Right ventricle myocardium superior (tissue), 1 donor: ENCODE results near the gene APOC4. TPM values are rescaled to one million over a fixed set of nuclear protein-coding genes. Genes with fewer than 3 reads are reported as not detected.
"Not testable (repeated sequence)": the region's sequence is repeated elsewhere in the genome, so short reads cannot be mapped to it uniquely, and the experiment has no call there.

Experiments
- ATAC-seq: fragments of 200-7000 bp; cut with Tn5 transposase; one replicate; pipeline ENCODE4 v1.9.1; 2020; ENCODE audit warnings: mild to moderate bottlenecking; ENCODE audit not compliant: poor library complexity
- DNase-seq: peaks from one replicate; pipeline ENCODE4 v3.0.0-alpha.2; 2020
- intact Hi-C: fragments of 100-400 bp; cut with DNase I; formaldehyde crosslinking; loops from one replicate; pipeline ENCODE4 v1.11.2; 2022
- long read RNA-seq: library from polyadenylated mRNA; unstranded; transcript quantifications from one replicate; pipeline ENCODE4 v2.0.0, GENCODE V29; 2021
- total RNA-seq: library from RNA; stranded (reverse); fragmentation: NEBNext Ultra II Directional; extraction: Animal tissue kit (Norgen Biotek cat#: 25700); gene quantifications from one replicate; pipeline ENCODE4 v1.2.1, GENCODE V29; 2021
- donor health status: DM: no; HTN: yes; CAD: no; lungs with severe emphysema.

Gene APOC4
- total RNA-seq, result not detected
- long read RNA-seq, result 0 reads

- ATAC-seq (no peak), DNase-seq (no peak)
- intact Hi-C loops, result no loop called here
Observed at GRCh38 chr19:44942067-44942571, at the start of gene APOC4. Gene APOC4 (plus strand): TSS chr19:44942237. CDS start chr19:44942278, 41 bp downstream.

- intact Hi-C loops, result no loop called here
- ATAC-seq, result no peak
- DNase-seq, result no peak
Observed at GRCh38 chr19:44892932-44893331, 49.1 kb upstream of the APOC4 start.

GRCh38 chr19:44893332-44894051, 48.5 kb upstream of the APOC4 start:
- no peak for ATAC-seq
- no peak for DNase-seq

GRCh38 chr19:44894052-44894400, 48.0 kb upstream of the APOC4 start:
- intact Hi-C loops, result no loop called here
- ATAC-seq (no peak), DNase-seq (no peak)

More at GRCh38 chr19:44893332-44894051, 48.5 kb upstream of the APOC4 start:
- intact Hi-C loops, result no loop called here

- intact Hi-C loops, result no loop called here
- ATAC-seq, result no peak
- DNase-seq, result no peak
Observed at GRCh38 chr19:44894946-44895345, 47.1 kb upstream of the APOC4 start.

- ATAC-seq (no peak), DNase-seq (no peak)
- intact Hi-C loops, result no loop called here
Observed at GRCh38 chr19:44897835-44898234, 44.2 kb upstream of the APOC4 start.

- ATAC-seq (no peak), DNase-seq (no peak)
- intact Hi-C loops, result loop anchor here (10.0 kb wide), 2 partner anchors 154 to 444 kb away; partner anchors contain the start of gene KLC3
Observed at GRCh38 chr19:44900328-44901244, 41.5 kb upstream of the APOC4 start.

- DNase-seq (no peak), ATAC-seq (no peak)
Observed at GRCh38 chr19:44903216-44903601, 38.8 kb upstream of the APOC4 start.

GRCh38 chr19:44903602-44904425, 38.2 kb upstream of the APOC4 start:
- ATAC-seq (peak; percentile 83), DNase-seq (peak; percentile 85)
- intact Hi-C loops, result loop anchor here (2.0 to 10.0 kb wide), 3 partner anchors 47 to 441 kb away; partner anchors contain the start of gene KLC3

More at GRCh38 chr19:44903216-44903601, 38.8 kb upstream of the APOC4 start:
- intact Hi-C loops, result loop anchor here (10.0 kb wide), 2 partner anchors 152 to 442 kb away; partner anchors contain the start of gene KLC3

- DNase-seq (no peak), ATAC-seq (peak; percentile 7)
- intact Hi-C loops, result loop anchor here (2.0 to 10.0 kb wide), 3 partner anchors 46 to 440 kb away; partner anchors contain the start of gene KLC3
Observed at GRCh38 chr19:44904426-44904994, 37.5 kb upstream of the APOC4 start.

- DNase-seq (no peak), ATAC-seq (no peak)
- intact Hi-C loops, result loop anchor here (2.0 to 10.0 kb wide), 3 partner anchors 45 to 439 kb away; partner anchors contain the start of gene KLC3
Observed at GRCh38 chr19:44905437-44906160, 36.4 kb upstream of the APOC4 start, which contains the start of gene APOE. Gene APOE (plus strand): TSS chr19:44905796. CDS start chr19:44906625, 829 bp downstream.

- intact Hi-C loops, result loop anchor here (10.0 kb wide), 2 partner anchors 147 to 437 kb away; partner anchors contain the start of gene KLC3
- ATAC-seq (no peak), DNase-seq (no peak)
Observed at GRCh38 chr19:44907613-44908012, 34.4 kb upstream of the APOC4 start.

GRCh38 chr19:44908074-44908835, 33.8 kb upstream of the APOC4 start:
- ATAC-seq (no peak), DNase-seq (no peak)
- intact Hi-C loops, result loop anchor here (10.0 kb wide), 2 partner anchors 147 to 437 kb away; partner anchors contain the start of gene KLC3

GRCh38 chr19:44908836-44909261, 33.2 kb upstream of the APOC4 start:
- intact Hi-C loops, result loop anchor here (10.0 kb wide), 2 partner anchors 146 to 436 kb away; partner anchors contain the start of gene KLC3
- ATAC-seq (no peak), DNase-seq (no peak)

GRCh38 chr19:44909775-44910174, 32.3 kb upstream of the APOC4 start:
- intact Hi-C loops, result loop anchor here (10.0 kb wide), 2 partner anchors 145 to 435 kb away; partner anchors contain the start of gene KLC3
- ATAC-seq, result no peak
- DNase-seq, result no peak

GRCh38 chr19:44911896-44912295, 30.1 kb upstream of the APOC4 start:
- ATAC-seq, intact Hi-C loops: not testable (repeated sequence)

More at GRCh38 chr19:44911896-44912295, 30.1 kb upstream of the APOC4 start:
- DNase-seq, result not testable (repeated sequence)
